ENCODE data around the gene ATP2C1. TPM values are rescaled to one million over a fixed set of nuclear protein-coding genes. Genes with fewer than 3 reads are reported as not detected.

ATP2C1 gene
- total RNA-seq, 1 donor from 2014 or later, result 59.3 TPM

- Mint-ChIP-seq H3K9me3 (no peaks in the 10 kb centered on the region), H3K27ac (peak overlapping the region; percentile 65), H3K4me1 (peaks cover 13% of the 10 kb centered on the region), H3K36me3 (ENCODE audit: low read depth) (no peaks in the 10 kb centered on the region), H3K4me3 (peak overlapping the region; percentile 39), H3K27me3 (peaks cover 3% of the 10 kb centered on the region)
- DNase-seq (no peak), ATAC-seq (ENCODE audit: low read depth) (peak; percentile 80)
- POLR2A ChIA-PET, result interaction anchor here (2.0 kb wide), 1 partner anchor 43 kb away, joined by 11 read pairs; the partner anchor contains the start of gene ATP2C1
- TF ChIP-seq CTCF (IDR thresholded peaks at IDR 0.05), result no peak
- intact Hi-C loops (cut with micrococcal nuclease), result loop anchor here (1.0 to 2.0 kb wide), 2 partner anchors 43 to 51 kb away; no protein-coding TSS in a partner anchor
- CTCF ChIA-PET, result no interaction called here
These were observed 43.7 kb upstream of the ATP2C1 start for GRCh38 chr3:130850044-130850797.

GRCh38 chr3:130850843-130851242 lies 43.0 kb upstream of the ATP2C1 start:
- POLR2A ChIA-PET, result interaction anchor here (2.0 kb wide), 1 partner anchor 43 kb away, joined by 11 read pairs; the partner anchor contains the start of gene ATP2C1
- peak overlapping the region; percentile 0 for H3K4me3 Mint-ChIP-seq
- H3K27me3 Mint-ChIP-seq, result peaks cover 3% of the 10 kb centered on the region
- ATAC-seq (ENCODE audit: low read depth), result no peak
- no peak for TF ChIP-seq CTCF (IDR thresholded peaks at IDR 0.05)
- no peak for DNase-seq
- H3K4me1 Mint-ChIP-seq, result peaks cover 13% of the 10 kb centered on the region
- no peaks in the 10 kb centered on the region for H3K9me3 Mint-ChIP-seq
- no peaks in the 10 kb centered on the region for H3K36me3 Mint-ChIP-seq (ENCODE audit: low read depth)
- CTCF ChIA-PET, result no interaction called here
- no peak overlapping the region for H3K27ac Mint-ChIP-seq
- intact Hi-C loops (cut with micrococcal nuclease), result loop anchor here (1.0 to 2.0 kb wide), 2 partner anchors 42 to 50 kb away; no protein-coding TSS in a partner anchor

- intact Hi-C loops (cut with micrococcal nuclease), result loop anchor here (2.0 kb wide), 1 partner anchor 50 kb away; no protein-coding TSS in a partner anchor
- Mint-ChIP-seq H3K36me3 (ENCODE audit: low read depth) (no peaks in the 10 kb centered on the region), H3K27ac (no peak overlapping the region), H3K9me3 (no peaks in the 10 kb centered on the region), H3K4me1 (peaks cover 13% of the 10 kb centered on the region), H3K27me3 (peaks cover 3% of the 10 kb centered on the region), H3K4me3 (no peak overlapping the region)
- ChIA-PET POLR2A (interaction anchor here (2.0 kb wide), 1 partner anchor 42 kb away, joined by 11 read pairs; the partner anchor contains the start of gene ATP2C1), CTCF (no interaction called here)
- DNase-seq, result no peak
- no peak for ATAC-seq (ENCODE audit: low read depth)
- no peak for TF ChIP-seq CTCF (IDR thresholded peaks at IDR 0.05)
These were observed 42.6 kb upstream of the ATP2C1 start for GRCh38 chr3:130851277-130851676.

- no peak overlapping the region for H3K27ac Mint-ChIP-seq
- H3K4me3 Mint-ChIP-seq, result no peak overlapping the region
- CTCF ChIA-PET, result no interaction called here
- no peak for TF ChIP-seq CTCF (IDR thresholded peaks at IDR 0.05)
- POLR2A ChIA-PET, result no interaction called here
- H3K4me1 Mint-ChIP-seq, result peaks cover 13% of the 10 kb centered on the region
- no peak for DNase-seq
- ATAC-seq (ENCODE audit: low read depth), result no peak
- H3K27me3 Mint-ChIP-seq, result peaks cover 2% of the 10 kb centered on the region
- no peaks in the 10 kb centered on the region for H3K9me3 Mint-ChIP-seq
- intact Hi-C loops (cut with micrococcal nuclease), result no loop called here
- H3K36me3 Mint-ChIP-seq (ENCODE audit: low read depth), result no peaks in the 10 kb centered on the region
These were observed 40.3 kb upstream of the ATP2C1 start for GRCh38 chr3:130853581-130853980.

- intact Hi-C loops (cut with micrococcal nuclease), result no loop called here
- Mint-ChIP-seq H3K27me3 (peaks cover 2% of the 10 kb centered on the region), H3K4me1 (peaks cover 13% of the 10 kb centered on the region), H3K9me3 (no peaks in the 10 kb centered on the region), H3K27ac (no peak overlapping the region), H3K4me3 (no peak overlapping the region), H3K36me3 (ENCODE audit: low read depth) (no peaks in the 10 kb centered on the region)
- TF ChIP-seq CTCF (IDR thresholded peaks at IDR 0.05), result no peak
- ATAC-seq (ENCODE audit: low read depth), result no peak
- POLR2A ChIA-PET, result no interaction called here
- DNase-seq, result no peak
- CTCF ChIA-PET, result no interaction called here
These were observed 39.5 kb upstream of the ATP2C1 start for GRCh38 chr3:130854208-130854864.

All from activated B cell treated with CpG ODN at 0.5 μM for 24 hours (primary cell).